GM12872 (cell line): ENCODE measurements around the gene RNF208.
A peak's percentile ranks its signal among the peaks of the same experiment; 100 is the strongest.

ENCODE experiments used
- TF ChIP-seq, protein P1 (sequence below): IDR thresholded peaks from 3 replicates; pipeline ENCODE4 v1.5.1; 2011; ENCODE audit warnings: low read depth, mild to moderate bottlenecking, low read length, moderate library complexity; ENCODE audit not compliant: insufficient read depth

RNF208 gene

DNA sequence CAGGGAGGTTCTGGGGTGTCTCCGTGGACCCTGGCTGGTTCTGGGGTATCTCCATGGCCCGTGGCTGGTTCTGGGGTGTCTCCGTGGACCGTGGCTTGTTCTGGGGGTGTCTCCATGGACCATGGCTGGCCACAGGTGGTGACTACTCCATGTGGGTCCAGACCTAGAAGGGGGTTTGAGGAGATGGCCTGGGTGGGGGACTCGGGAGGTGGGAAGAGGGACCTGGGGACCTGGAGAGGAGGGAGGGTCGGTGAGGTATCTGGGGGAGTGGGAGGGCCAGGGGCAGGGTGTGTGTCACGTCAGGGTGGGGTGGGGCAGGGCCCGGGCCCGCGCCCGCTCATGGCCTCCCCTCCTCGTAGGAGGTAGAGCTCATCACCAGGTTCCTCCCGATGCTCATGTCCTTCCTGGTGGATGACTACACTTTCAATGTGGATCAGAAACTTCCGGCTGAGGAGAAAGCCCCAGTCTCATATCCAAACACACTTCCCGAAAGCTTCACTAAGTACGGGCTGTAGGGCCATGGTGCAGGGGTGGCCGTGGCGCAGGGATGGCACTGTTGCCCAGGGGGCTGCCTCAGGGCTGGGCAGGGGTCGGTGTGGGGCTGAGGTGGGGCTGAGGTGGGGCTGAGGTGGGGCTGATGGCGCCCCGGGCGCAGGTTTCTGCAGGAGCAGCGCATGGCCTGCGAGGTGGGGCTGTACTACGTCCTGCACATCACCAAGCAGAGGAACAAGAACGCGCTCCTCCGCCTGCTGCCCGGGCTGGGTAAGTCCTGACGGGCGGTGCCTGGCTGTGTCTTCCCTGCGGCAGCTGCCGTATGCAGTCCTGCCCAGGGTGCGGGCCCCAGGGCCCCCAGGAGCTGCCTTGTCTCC, 44.8 kb upstream of the RNF208 start:
- TF ChIP-seq, protein P1, sequence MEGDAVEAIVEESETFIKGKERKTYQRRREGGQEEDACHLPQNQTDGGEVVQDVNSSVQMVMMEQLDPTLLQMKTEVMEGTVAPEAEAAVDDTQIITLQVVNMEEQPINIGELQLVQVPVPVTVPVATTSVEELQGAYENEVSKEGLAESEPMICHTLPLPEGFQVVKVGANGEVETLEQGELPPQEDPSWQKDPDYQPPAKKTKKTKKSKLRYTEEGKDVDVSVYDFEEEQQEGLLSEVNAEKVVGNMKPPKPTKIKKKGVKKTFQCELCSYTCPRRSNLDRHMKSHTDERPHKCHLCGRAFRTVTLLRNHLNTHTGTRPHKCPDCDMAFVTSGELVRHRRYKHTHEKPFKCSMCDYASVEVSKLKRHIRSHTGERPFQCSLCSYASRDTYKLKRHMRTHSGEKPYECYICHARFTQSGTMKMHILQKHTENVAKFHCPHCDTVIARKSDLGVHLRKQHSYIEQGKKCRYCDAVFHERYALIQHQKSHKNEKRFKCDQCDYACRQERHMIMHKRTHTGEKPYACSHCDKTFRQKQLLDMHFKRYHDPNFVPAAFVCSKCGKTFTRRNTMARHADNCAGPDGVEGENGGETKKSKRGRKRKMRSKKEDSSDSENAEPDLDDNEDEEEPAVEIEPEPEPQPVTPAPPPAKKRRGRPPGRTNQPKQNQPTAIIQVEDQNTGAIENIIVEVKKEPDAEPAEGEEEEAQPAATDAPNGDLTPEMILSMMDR, result no peak

DNA sequence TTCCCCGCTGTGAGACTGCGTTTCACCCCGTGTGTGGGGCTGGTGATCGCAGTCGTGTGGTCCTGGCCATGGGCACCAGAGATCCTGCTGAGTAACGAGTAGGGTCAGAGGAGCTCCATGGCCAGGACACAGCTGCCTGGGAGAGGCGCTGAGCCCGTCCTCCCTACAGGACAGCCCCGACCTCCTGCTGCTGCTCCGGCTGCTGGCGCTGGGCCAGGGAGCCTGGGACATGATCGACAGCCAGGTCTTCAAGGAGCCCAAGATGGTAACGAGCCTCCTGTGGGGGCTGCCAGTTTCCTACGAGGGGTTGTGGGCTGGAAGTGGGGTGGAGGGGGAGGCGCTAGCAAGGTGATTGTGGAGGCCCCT, 44.1 kb upstream of the RNF208 start:
- TF ChIP-seq, protein P1, result no peak

DNA sequence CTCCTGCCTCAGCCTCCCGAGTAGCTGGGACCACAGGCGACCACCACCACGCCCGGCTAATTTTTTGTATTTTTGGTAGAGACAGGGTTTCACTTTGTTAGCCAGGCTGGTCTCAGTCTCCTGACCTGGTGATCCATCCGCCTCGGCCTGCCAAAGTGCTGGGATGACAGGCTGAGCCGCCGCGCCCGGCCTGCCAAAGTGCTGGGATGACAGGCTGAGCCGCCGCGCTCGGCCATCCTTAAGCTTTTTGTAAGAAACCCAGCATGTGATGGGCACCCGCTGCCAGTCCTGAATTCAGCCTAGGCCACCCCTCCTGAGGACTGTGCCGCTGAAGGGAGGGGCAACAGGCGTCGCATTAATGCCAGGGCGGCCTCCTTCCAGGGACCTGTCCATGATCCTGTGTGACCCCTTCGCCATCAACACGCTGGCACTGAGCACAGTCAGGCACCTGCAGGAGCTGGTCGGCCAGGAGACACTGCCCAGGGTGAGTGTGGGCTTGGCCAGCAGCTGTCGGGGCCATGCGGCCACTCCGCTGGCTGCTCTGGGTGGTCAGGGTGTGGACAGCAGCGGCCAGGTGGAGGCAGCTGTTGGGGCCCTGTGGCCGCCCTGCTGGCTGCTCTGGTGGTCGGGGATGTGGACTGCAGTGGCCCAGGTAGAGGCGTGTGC, 43.6 kb upstream of the RNF208 start:
- TF ChIP-seq, protein P1, result no peak

DNA sequence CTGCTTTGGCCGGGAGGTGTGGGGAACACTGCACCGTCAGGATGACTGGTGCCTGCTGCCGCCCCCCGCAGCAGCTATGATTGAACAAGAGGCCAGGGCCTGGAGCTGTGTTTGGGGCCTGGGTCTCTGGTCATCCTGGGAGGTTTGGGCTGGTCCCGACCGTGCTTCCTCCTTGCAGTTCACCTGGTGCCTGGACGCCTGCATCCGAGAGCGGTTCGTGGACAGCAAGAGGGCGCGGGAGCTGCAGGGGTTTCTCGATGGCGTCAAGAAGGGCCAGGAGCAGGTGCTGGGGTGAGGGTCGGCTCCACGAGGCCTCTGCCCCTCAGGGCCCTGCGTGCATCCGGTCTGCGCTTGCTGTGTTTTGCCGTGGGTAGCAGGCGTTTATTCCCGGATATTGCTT, 42.0 kb upstream of the RNF208 start:
- TF ChIP-seq, protein P1, result no peak

DNA sequence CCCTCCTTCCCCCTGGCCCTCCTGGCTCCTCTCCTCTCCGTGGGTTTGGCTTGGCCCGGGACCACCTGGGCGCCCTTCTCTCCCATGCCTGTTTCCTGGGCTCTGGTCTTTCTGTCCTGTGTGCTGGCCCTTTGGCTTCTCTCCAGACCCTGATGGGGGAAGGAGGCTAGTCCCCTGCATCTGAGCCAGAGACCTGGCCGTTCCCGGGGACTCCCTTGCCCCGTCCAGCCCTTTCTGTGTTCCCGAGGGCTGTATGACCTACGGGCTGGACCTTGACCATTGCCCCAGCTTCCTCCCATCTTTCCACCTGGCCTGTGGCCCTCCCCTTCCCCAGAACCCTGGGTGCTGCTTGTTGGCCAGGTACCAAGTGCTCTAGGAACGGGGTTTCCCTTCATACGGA, 41.5 kb upstream of the RNF208 start:
- TF ChIP-seq, protein P1, result no peak

DNA sequence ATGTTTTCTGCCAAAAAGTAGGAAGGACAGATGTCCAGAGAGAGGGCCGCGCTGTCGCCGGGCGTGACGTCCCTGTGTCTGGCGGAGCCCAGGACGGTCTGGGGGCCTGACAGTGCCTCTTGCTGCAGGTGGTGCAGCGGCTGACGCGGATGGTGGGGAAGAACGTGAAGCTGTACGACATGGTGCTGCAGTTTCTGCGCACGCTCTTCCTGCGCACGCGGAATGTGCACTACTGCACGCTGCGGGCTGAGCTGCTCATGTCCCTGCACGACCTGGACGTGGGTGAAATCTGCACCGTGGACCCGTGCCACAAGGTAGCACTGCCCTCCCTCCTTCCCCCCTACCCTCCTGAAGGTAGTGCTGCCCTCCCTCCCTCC, 40.9 kb upstream of the RNF208 start:
- TF ChIP-seq, protein P1, result no peak

DNA sequence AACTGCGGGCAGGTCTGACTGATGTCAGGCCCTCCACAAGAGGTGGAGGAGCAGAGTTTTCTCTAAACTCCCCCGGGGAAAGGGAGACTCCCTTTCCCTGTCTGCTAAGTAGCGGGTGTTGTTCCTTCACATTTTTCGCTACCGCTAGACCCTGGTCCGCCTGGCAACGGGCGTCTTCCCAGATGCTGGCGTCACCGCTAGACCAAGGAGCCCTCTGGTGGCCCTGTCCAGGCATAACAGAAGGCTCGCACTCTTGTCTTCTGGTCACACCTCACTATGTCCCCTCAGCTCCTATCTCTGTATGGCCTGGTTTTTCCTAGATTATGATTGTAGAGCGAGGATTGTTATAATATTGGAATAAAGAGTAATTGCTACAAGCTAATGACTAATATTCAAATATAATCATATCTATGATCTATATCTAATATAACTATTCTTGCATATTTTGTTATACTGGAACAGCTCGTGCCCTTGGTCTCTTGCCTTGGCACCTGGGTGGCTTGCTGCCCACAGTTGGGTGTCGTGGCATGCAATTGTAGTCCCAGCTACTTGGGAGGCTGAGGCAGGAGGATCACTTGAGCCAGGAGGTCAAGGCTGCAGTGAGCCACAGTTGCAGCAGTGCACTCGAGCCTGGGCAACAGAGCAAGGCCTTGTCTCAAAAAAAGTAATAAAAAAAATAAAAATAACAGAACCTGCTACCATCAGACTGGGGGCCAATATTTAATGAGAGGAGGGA, 40.3 kb upstream of the RNF208 start:
- TF ChIP-seq, protein P1, result peak; percentile 25; the same call in 2 of the 3 replicates
